Measurements from ENCODE around the gene FBLIM1.

FBLIM1 gene, protein sequence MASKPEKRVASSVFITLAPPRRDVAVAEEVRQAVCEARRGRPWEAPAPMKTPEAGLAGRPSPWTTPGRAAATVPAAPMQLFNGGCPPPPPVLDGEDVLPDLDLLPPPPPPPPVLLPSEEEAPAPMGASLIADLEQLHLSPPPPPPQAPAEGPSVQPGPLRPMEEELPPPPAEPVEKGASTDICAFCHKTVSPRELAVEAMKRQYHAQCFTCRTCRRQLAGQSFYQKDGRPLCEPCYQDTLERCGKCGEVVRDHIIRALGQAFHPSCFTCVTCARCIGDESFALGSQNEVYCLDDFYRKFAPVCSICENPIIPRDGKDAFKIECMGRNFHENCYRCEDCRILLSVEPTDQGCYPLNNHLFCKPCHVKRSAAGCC

DNA sequence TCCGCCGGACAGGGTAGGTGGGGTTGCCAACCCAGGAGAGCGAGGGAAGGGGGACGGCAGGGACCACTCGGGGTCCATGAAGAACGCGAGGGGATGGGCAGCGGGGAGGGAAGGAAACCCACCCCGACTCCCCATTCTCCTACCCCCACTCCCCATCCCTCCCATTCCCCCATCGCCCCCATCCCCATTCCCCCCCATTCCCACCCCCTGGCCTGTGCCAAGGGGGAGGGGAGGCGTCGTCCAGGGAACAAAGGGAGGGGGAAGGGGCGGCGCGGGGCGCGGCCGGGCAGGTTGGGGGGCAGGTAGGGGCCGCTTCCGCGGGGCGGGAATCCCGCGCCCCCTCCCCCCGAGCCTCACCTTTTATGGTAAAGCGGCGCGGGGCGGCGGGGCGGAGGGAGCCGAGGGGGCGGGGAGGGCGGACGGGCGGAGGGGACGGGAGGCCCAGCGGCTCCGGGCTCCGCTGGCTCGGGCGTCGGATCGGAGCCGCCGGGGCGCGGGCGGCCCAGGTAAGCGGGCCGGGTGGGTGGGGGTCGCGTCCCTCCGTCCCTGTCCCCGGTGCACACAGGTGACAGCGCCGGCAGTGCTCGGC, at the start of gene FBLIM1:
TSS of gene FBLIM1 (plus strand) at position 453 of the 589 bp plus-strand sequence. CDS start 6,189 bp downstream, outside the sequence.
- peak in 1 of 2 experiments; percentile 78 for DNase-seq

DNA sequence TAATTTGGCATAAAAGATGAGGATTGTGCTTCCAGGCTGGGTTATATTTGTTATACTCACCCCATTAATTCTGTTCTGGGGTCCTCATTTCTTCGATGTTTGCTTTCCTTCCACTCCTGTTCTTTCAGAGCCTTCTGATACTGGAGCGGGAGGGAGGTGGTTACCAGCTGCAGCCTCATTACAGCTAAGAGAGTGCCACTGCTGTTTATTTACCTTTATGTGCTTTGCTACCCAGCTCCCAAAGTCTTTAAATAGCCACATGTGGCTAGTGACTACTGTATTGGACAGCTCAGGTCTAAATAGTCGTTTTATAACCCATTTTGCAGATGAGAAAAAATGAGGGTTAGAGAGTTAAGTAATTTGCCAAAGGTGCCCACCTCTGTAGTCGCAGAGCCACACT, 49.4 kb upstream of the FBLIM1 start:
- no peak for DNase-seq

DNA sequence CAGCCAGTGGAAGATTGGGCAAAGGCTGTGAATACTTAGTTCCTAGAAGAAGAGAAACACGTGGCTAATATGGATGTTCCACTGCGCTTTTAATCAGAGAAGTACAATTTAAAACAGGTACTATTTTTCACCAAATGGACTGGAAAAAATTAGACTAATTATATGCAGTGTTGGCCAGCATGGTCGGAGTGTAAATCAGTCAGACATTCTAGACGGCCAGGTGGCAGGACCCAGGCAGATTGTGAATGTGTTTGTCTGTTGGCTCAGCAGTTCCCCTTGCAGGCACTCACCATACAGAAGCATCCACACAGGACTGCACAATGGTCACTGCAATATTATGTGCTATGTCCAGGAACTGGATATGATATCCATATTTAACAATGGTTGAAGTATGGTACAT, 46.4 kb upstream of the FBLIM1 start:
- DNase-seq, result peak in 1 of 2 experiments; percentile 22

DNA sequence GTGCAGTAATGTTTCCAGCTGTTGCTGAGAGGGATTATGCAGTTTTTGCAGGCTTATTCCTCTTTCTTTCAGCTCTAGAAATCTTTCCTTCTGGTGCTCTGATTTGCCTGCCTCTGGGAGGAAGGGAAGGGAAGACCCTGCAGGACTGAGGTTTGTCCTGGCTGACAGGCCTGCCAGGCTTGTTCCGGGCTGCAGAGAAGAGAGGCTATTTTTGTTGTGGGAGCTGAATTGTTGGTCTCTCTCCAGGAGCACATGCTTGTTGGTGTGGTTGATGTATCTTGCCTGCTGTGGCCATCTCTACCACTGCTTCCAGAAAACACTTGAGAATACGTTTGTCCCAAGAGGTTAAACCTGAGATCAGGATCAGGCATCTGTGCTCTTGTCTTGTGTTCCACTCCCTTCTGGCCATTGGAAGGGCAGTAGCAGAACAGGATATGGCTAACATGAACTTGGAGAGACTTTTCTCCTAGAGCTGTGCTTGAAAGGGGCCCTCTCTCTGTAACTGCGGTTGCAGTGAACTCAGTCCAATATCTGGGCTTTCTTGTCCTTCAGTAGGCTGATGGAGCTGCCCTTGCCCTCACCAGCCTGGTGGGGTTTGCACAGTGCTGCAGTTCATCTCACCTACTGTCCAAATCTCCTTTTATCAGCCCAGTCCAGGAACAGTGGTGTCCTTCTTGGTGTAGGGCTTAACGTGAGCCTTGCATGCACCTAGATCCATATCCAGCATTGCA, 44.0 kb upstream of the FBLIM1 start:
- DNase-seq, result no peak

DNA sequence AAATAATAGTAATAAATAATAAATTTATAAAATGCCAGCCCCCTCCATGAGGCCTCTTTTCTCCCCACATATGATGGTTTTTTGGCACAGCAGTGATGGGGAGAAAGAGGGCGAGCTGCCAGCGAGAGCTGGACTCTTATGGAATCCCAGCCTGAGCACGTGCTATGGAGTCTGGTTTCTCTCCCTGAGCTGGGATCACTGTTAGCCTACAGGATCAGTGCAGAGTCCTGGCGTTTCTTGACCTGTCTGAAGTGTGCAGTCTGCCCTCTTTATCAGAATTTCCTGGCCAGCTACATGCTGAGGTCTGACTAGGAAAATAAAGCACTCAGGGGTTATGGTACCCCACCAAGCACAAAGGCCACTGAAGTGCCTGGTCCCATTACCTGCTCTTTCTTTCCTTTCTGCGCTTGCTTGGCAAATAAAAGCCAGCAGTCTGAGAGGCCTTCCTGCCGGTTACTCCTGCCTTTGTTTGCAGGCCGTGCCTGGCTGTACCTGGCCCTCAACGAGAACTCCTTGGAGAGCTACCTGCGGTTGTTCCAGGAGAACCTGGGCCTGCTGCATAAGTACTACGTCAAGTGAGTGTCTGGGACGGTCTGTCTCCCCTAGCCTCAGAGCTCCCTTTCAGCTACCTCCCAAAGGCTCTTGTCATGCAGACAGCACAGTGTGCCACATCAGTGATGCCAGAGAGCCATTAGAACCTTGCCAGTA, 41.0 kb upstream of the FBLIM1 start:
- no peak for DNase-seq

DNA sequence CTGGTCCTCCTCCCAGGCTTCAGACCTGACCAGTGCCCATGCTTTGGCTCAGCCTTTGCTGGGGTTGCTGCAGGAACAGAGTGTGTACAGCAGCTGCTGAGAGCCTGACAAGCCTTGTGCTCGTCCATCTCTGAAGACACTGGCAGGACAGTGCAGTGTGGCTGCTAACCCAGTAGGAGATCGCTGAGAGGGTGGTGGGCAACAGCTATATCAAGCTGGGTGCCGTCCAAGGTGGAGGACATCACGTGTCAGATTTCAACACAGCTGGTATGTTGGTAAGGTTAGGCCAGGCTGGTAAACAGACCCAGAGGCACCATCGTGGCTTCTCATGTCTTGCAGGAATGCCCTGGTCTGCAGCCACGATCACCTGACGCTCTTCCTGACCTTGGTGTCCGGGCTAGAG, 40.4 kb upstream of the FBLIM1 start:
- no peak for DNase-seq

DNA sequence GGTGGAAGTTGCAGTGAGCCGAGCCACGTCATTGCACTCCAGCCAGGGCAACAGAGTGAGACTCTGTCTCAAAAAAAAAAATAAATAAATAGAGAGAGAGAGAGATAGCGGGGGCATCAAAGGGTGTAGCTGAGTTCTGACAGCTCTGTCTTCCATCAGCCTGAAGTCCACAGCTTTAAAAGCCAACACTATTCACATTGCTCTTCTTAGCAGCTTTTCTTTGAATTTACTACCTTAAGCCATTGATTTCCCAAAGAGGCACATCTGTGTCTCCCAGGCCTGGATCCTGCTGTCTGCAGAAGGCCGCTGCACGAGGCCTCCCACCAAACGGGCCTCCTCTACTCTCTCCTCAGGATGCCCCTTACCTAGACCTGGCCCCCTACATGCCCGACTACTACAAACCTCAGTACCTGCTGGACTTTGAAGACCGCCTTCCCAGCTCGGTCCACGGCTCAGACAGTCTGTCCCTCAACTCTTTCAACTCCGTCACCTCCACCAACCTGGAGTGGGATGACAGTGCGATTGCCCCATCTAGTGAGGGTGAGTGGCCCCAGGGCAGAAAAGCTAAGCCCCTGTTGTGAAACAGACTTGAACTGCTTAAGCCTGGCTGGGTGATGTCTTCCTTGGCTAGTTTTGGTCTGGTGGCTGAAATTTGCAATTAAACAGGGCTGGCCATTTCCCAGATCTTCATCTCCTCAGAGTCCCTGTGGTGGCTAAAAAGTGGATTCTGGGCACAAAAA, 39.0 kb upstream of the FBLIM1 start:
- no peak for DNase-seq

DNA sequence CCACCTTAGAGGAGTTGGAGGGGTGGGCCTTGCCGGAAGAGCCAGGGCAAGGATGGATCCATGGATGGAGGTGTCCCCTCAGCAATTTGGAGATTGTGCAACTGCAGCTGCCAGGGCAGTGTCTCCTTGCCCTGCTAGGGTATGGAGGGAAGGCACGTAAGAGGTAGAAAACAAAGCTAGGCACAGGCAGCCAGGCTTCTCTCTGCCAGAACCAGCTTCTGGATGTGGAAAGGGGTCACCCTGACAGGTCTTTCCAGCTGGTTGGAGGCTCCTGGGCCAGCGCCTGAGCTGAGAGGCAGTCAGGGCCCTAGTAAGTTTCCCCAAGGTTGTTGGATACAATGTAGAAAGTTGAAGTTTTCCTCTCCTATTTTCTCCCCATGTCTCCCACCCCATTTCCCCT, 37.7 kb upstream of the FBLIM1 start:
- DNase-seq, result no peak

DNA sequence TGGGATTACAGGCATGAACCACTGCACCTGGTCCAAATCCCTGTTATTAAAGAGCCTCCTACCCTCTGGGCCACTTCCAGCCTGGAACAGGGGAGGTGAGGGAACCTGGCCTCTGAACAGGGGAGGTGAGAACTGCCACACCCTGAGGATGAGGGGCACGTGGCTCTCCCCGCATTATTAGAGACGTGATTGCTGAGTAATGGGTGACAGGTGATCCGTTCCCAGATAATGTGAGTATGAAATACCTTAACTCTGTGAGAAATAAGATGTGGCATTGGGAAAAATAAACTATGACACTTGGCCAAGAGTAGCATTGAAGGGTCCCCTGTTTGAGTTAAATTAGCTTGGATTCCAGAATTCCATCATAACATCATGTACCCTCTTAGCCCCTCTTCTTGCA, 36.2 kb upstream of the FBLIM1 start:
- DNase-seq, result no peak

DNA sequence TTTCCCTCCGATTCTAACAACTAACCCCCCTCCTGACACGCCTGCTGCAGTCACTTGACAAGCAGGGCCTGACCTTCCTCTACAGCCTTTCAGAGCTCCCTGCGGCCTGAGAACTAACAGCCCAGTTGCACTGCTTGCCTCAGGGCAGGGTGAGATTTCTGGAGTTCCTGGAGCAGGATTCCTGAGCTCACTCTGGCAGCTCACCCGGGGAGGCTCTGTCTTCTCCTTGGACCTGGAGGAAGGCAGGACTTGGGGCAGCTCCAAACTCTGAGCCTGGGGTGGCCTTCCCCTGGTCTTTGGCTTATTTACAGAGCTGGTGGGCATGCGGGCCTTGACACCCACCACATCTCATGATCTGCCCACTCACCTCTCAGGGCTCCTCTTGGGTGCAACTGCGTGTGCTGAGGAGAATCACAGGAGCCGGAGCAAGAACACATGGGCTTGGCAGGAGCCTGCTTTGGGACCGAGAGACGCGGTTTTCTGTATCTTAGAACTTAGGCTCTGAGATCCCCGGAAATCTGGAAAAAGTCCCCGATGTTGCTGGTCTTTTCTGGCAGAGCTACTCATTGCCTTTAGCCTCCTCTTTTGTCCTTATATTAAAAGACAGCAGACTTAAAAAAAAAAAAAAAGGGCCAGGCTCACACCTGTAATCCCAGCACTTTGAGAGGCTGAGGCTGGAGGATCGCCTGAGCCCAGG, 35.6 kb upstream of the FBLIM1 start:
- no peak for DNase-seq

DNA sequence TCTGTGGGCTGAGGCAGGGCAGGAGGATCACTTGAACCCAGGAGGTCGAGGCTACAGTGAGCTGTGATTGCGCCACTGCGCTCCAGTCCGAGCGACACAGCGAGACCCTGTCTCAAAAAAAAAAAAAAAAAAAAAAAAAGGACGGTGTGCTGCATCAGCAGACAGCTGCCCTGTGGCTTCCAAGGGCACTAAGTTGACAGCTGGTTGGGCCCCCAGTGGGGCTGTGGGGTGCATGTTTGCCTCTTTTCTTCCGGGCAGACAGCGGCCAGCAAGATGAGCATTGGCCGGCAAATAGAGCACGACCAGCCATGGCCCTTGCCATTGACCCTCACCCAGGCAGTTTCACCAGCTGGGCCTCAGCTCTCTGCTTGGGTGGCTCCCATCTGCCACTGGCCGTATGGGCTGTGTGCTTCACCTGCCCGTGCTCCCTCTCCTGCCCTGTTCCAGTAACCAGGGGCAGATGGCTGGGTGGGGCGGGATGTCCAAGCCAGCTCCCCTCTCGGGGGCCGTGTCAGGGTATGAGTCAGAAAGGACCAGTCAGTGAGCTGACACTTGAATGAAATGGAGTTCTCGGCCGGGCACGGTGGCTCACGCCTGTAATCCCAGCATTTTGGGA, 34.9 kb upstream of the FBLIM1 start:
- no peak for DNase-seq

DNA sequence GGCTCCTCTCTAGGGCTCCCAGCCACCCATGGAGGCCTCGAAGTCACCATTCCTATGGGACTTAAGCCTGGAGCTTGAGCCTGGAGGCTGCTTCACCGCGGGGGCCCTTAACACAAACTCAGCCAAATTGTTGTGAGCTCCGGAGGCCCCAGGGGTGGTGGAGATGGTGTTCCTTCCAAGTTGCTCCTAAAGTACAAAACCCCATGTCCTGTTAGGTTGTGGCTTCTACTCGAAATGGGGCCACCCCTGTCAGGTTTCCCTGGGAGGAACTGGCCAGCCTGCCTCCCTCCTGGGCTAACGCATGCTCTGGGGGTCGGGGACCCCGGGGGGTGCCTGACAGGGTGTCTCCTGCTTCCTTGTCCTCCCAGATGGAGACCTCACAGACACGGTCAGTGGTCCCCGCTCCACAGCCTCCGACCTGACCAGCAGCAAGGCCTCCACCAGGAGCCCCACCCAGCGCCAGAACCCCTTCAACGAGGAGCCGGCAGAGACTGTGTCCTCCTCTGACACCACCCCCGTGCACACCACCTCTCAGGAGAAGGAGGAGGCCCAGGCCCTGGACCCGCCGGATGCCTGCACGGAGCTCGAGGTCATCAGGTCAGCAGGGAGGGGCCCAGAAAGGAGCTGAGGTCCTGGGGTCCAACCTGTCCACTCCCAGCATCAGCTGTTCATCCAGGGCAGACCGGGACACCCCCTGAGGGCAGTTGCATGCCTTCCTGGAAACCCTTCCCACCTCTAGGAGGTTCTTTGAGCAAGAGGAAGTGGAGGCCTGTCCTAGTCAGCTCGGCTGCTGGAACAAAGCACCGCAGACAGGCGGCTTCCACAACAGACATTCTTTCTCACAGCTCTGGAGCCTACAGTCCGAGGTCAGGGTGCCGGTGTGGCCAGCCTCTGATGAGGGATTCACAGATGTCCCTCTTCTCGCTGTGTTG, 33.4 kb upstream of the FBLIM1 start:
- no peak for DNase-seq

DNA sequence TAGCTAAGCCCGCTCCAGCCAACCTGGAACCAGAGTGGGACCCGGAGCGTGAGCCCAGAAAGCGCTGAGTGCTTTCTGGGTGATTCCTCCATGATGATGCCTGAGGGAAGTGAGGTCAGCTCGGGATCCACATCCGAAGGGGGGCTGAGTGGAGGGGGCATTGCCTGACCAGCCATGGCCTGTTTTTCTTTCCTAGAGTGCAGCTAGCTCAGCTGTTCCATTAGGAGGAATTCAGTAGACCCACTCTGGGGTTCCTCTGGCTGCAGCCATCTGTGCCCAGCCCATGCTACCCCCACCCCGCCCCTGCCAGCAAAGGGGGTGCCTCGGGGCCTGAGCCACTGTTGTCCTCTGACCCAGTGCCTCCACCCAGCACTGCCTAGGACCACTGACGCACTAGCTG, 32.1 kb upstream of the FBLIM1 start:
- no peak for DNase-seq

DNA sequence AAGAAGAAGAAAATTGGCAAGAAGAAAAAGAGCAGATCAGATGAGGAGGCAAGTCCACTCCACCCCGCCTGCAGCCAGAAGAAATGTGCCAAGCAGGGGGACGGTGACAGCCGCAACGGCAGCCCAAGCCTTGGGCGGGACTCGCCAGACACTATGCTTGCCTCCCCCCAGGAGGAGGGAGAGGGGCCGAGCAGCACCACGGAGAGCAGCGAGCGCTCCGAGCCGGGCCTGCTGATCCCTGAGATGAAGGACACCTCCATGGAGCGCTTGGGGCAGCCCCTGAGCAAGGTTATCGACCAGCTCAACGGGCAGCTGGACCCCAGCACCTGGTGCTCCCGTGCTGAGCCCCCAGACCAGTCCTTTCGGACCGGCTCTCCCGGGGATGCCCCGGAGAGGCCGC, 31.6 kb upstream of the FBLIM1 start:
- DNase-seq, result no peak

DNA sequence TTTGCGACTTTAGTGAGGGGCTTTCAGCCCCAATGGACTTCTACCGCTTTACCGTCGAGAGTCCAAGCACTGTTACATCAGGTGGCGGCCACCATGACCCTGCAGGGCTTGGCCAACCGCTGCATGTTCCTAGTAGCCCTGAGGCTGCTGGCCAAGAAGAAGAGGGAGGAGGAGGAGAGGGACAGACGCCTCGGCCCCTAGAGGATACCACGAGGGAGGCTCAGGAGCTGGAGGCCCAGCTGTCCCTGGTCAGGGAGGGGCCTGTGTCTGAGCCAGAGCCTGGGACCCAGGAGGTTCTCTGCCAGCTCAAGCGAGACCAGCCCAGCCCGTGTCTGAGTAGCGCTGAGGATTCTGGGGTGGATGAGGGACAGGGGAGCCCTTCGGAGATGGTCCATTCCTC, 31.2 kb upstream of the FBLIM1 start:
- DNase-seq, result no peak

DNA sequence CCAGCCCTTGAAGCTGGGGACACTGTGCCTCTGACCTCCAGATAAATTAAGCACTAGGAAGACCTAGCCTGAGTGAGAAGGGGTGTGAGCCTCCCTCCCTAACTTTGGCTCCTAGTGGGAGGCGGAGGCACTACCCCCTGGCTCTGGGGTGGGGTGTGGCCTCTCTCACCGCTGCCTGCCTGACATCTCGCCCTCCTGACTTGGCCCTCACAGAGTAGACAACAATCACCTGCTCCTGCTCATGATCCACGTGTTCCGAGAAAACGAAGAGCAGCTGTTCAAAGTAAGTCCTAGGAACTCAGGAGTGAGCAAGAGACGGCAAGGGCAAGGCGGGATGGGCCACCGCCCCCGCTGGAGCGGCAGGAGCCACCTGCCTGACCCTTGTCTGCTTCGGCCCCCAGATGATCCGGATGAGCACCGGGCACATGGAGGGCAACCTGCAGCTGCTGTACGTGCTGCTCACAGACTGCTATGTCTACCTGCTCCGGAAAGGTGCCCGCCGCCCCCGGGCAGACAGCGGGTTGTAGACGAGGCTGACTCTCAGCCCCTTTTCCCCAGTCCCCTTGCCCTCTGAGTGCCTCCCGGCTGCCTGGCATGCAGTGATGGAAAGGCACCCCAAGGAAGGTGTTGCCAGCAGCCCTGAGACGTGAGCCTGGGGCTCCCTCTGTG, 30.6 kb upstream of the FBLIM1 start:
- no peak for DNase-seq

DNA sequence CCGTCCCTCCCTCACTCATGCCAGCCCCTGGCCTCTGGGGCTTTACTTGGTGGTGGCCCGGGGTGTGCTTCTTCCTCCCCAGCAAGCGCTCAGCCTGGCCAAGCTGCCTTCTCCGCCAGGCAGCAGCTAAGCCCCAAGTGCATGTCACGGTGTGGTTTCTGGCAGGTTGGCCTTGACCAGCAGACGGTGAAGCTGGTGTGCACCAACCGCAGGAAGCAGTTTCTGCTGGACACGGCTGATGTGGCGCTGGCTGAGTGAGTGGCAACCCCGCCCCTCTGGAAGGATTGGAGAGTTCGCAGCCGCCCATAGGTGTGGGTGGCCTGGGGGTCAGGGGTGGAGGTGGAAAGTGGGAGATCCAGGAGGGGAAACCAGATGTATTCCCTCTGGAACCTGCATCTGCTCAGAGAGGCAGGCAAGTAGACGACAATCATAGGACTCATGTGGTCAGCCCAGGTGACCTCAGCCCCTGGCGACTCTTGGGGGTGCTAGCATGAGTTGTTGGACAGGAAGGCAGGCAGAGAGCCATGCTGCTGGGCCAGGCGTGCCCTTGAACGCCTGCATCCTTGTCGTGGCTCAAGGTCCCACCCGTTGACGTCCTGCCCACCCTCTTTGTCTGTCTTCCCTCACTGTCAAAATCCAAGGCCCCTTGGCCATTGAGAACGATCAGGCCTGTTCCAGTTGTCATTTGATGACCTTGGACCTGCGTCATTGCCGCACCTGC, 29.5 kb upstream of the FBLIM1 start:
- DNase-seq, result no peak

DNA sequence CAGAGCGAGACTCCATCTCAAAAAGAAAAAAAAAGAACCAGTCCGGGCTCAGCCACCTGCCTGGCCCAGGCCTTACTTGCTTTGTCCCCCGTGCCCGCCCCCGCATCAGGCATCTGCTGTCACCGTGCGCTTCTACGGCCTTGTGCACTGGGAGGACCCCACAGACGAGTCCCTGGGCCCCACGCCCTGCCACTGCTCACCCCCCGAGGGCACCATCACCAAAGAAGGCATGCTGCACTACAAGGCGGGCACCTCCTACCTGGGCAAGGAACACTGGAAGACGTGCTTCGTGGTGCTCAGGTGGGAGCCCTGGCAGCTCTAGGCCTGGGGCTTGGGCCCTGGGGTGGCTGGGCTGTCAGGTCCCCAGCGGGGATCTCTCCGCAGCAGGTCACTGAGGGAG, 28.2 kb upstream of the FBLIM1 start:
- DNase-seq, result no peak

DNA sequence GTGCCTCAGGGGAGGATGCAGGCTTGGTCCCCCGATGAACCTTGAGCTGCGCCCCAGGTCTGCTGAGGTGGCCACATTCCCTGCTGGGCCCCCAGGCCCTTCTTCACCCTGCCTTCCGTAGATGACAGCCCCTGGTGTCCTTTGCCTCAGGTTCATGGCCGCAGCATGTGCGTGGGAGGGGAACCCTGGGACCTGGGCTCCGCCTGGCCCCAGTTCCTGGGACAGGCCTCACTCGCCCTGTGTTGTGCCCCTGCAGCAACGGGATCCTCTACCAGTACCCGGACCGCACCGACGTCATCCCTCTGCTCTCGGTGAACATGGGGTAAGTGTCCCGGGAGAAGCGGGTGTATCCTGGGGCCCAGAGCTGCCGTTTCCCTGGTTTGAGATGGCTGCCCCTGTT, 27.7 kb upstream of the FBLIM1 start:
- no peak for DNase-seq

All from NCI-H526 (cell line).